Effector memory CD4-positive, alpha-beta T cell (primary cell): ENCODE data around the gene VSTM4.

Experiments used
- DNase-seq, 3 donors: peaks; one replicate each; pipeline ENCODE4 v3.0.0-alpha.2; 2020
- H3K27ac ChIP-seq: 2 replicates; pipeline ENCODE4 v1.7.0; 2013; ENCODE audit warnings: mild to moderate bottlenecking, low read length, moderate library complexity; ENCODE audit not compliant: insufficient read depth, poor library complexity, severe bottlenecking
- H3K27me3 ChIP-seq: replicated peaks from 2 replicates; pipeline ENCODE4 v1.7.0; 2013; ENCODE audit warnings: mild to moderate bottlenecking, low read length; ENCODE audit not compliant: insufficient read depth, control insufficient read depth, poor library complexity, severe bottlenecking
- H3K36me3 ChIP-seq: 2 replicates; pipeline ENCODE4 v1.7.0; 2013; ENCODE audit warnings: mild to moderate bottlenecking, low read length, moderate library complexity; ENCODE audit not compliant: control insufficient read depth, insufficient read depth
- H3K4me1 ChIP-seq: 2 replicates; pipeline ENCODE4 v1.7.0; 2013; ENCODE audit warnings: low read length, mild to moderate bottlenecking; ENCODE audit not compliant: control insufficient read depth, insufficient read depth, poor library complexity, severe bottlenecking
- H3K4me3 ChIP-seq: 2 replicates; pipeline ENCODE4 v1.7.0; 2013; ENCODE audit warnings: low read length, low read depth, mild to moderate bottlenecking; ENCODE audit not compliant: insufficient read depth, poor library complexity, severe bottlenecking
- H3K9me3 ChIP-seq: 2 replicates; pipeline ENCODE4 v1.7.0; 2013; ENCODE audit warnings: mild to moderate bottlenecking, low read length, moderate library complexity; ENCODE audit not compliant: control insufficient read depth

Gene VSTM4

GRCh38 chr10:49096890-49097445, 18.4 kb downstream of the VSTM4 start:
- Histone ChIP-seq H3K9me3 (no peaks in the 10 kb centered on the region), H3K4me3 (no peak overlapping the region), H3K27ac (no peak overlapping the region), H3K4me1 (no peaks in the 10 kb centered on the region), H3K27me3 (no peaks in the 10 kb centered on the region), H3K36me3 (no peaks in the 10 kb centered on the region)
- no peak for DNase-seq

- H3K4me3 ChIP-seq = no peak overlapping the region
- no peaks in the 10 kb centered on the region for H3K9me3 ChIP-seq
- no peaks in the 10 kb centered on the region for H3K4me1 ChIP-seq
- no peak for DNase-seq
- H3K27me3 ChIP-seq = no peaks in the 10 kb centered on the region
- H3K36me3 ChIP-seq = no peaks in the 10 kb centered on the region
- H3K27ac ChIP-seq = no peak overlapping the region
Observed at GRCh38 chr10:49094646-49095045, 20.7 kb downstream of the VSTM4 start.

- Histone ChIP-seq H3K9me3 (no peaks in the 10 kb centered on the region), H3K36me3 (no peaks in the 10 kb centered on the region), H3K27ac (no peak overlapping the region), H3K4me3 (no peak overlapping the region), H3K27me3 (no peaks in the 10 kb centered on the region), H3K4me1 (no peaks in the 10 kb centered on the region)
- no peak for DNase-seq
Observed at GRCh38 chr10:49093922-49094321, 21.4 kb downstream of the VSTM4 start.

GRCh38 chr10:49092477-49092876, 22.8 kb downstream of the VSTM4 start:
- H3K27me3 ChIP-seq = no peaks in the 10 kb centered on the region
- no peak overlapping the region for H3K27ac ChIP-seq
- H3K9me3 ChIP-seq = no peaks in the 10 kb centered on the region
- no peak overlapping the region for H3K4me3 ChIP-seq
- H3K36me3 ChIP-seq = no peaks in the 10 kb centered on the region
- no peaks in the 10 kb centered on the region for H3K4me1 ChIP-seq
- no peak for DNase-seq

- no peaks in the 10 kb centered on the region for H3K27me3 ChIP-seq
- H3K27ac ChIP-seq = no peak overlapping the region
- no peaks in the 10 kb centered on the region for H3K9me3 ChIP-seq
- no peaks in the 10 kb centered on the region for H3K4me1 ChIP-seq
- no peak for DNase-seq
- H3K36me3 ChIP-seq = no peaks in the 10 kb centered on the region
- no peak overlapping the region for H3K4me3 ChIP-seq
Observed at GRCh38 chr10:49091450-49092210, 23.7 kb downstream of the VSTM4 start.

GRCh38 chr10:49090696-49091380, 24.5 kb downstream of the VSTM4 start:
- Histone ChIP-seq H3K36me3 (no peaks in the 10 kb centered on the region), H3K27me3 (no peaks in the 10 kb centered on the region), H3K27ac (no peak overlapping the region), H3K4me1 (no peaks in the 10 kb centered on the region), H3K9me3 (no peaks in the 10 kb centered on the region), H3K4me3 (no peak overlapping the region)
- DNase-seq = no peak

GRCh38 chr10:49090189-49090575, 25.1 kb downstream of the VSTM4 start:
- no peak for DNase-seq
- no peaks in the 10 kb centered on the region for H3K4me1 ChIP-seq
- no peak overlapping the region for H3K27ac ChIP-seq
- H3K9me3 ChIP-seq = no peaks in the 10 kb centered on the region
- no peaks in the 10 kb centered on the region for H3K27me3 ChIP-seq
- no peaks in the 10 kb centered on the region for H3K36me3 ChIP-seq
- H3K4me3 ChIP-seq = no peak overlapping the region

GRCh38 chr10:49089557-49090188, 25.6 kb downstream of the VSTM4 start:
- Histone ChIP-seq H3K27me3 (no peaks in the 10 kb centered on the region), H3K36me3 (no peaks in the 10 kb centered on the region), H3K4me3 (no peak overlapping the region), H3K27ac (no peak overlapping the region), H3K4me1 (no peaks in the 10 kb centered on the region), H3K9me3 (no peaks in the 10 kb centered on the region)
- no peak for DNase-seq

GRCh38 chr10:49089152-49089551, 26.2 kb downstream of the VSTM4 start:
- Histone ChIP-seq H3K36me3 (no peaks in the 10 kb centered on the region), H3K27me3 (no peaks in the 10 kb centered on the region), H3K4me1 (no peaks in the 10 kb centered on the region), H3K9me3 (no peaks in the 10 kb centered on the region), H3K4me3 (no peak overlapping the region), H3K27ac (no peak overlapping the region)
- DNase-seq = no peak

- Histone ChIP-seq H3K4me3 (no peak overlapping the region), H3K27ac (no peak overlapping the region), H3K4me1 (no peaks in the 10 kb centered on the region), H3K27me3 (no peaks in the 10 kb centered on the region), H3K9me3 (no peaks in the 10 kb centered on the region), H3K36me3 (no peaks in the 10 kb centered on the region)
- no peak for DNase-seq
Observed at GRCh38 chr10:49086889-49087288, 28.4 kb downstream of the VSTM4 start.
